ENCODE results near the gene EPG5.

The EPG5 gene

DNA sequence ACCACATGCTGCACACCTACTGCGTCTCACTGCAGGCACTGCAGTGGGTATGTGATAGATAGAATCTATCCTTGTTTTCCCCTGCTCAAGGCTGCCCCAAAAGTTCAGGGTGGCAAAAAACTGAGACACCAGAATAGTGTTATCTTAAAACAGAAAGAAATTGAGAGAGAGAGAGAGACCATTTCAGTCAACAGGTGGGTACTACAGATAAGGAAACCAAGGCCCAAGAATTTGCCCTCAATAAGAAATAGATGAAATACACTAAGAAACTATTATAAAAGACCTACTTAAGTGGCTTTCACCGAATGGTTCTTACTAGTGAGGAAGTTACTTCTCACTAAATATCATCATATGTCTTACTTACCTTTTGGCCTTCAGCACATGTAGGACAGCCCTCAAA lies 27.9 kb downstream of the EPG5 start:
- no peaks in the 10 kb centered on the region for H3K4me1 ChIP-seq (ENCODE audit: insufficient read depth, low read length)
- no peak overlapping the region for H3K4me3 ChIP-seq (ENCODE audit: low read depth in 1 of 2, low read length in 2 of 2)
- no peak overlapping the region for H3K27ac ChIP-seq (ENCODE audit: low read depth, low read length)
- no peaks in the 10 kb centered on the region for H3K27me3 ChIP-seq (ENCODE audit: control insufficient read depth in 1 of 2, insufficient read depth in 2 of 2, low read length in 2 of 2)
- H3K9ac ChIP-seq (ENCODE audit: low read length) = no peak overlapping the region
- H3K9me3 ChIP-seq (ENCODE audit: low read length) = no peaks in the 10 kb centered on the region
- peaks cover 67% of the 10 kb centered on the region for H3K36me3 ChIP-seq (ENCODE audit: insufficient read depth, low read length)

DNA sequence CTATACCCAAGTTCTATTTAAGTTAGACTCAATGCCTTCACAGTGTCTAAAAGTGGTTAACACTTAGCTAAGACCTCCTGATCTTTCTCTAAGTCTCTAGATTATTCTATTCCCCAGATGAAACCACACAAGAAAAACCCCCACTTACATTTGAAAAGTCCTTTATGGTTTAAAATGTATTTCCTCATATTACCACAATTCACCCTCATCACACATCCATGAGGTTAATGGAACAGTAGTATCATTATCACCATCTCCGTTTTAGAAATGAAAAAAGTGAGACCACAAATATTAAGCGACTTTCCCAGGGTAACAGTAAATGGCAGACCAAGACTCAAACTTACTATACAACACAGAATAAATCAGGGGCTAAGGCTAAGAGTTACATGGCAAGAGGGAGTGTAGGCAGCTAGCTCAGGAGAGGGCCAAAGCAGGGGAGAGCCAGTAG lies 28.6 kb downstream of the EPG5 start:
- Histone ChIP-seq H3K27ac (ENCODE audit: low read depth, low read length) (no peak overlapping the region), H3K4me1 (ENCODE audit: insufficient read depth, low read length) (no peaks in the 10 kb centered on the region), H3K9ac (ENCODE audit: low read length) (no peak overlapping the region), H3K36me3 (ENCODE audit: insufficient read depth, low read length) (peaks cover 60% of the 10 kb centered on the region), H3K4me3 (ENCODE audit: low read depth in 1 of 2, low read length in 2 of 2) (no peak overlapping the region), H3K9me3 (ENCODE audit: low read length) (no peaks in the 10 kb centered on the region), H3K27me3 (ENCODE audit: control insufficient read depth in 1 of 2, insufficient read depth in 2 of 2, low read length in 2 of 2) (no peaks in the 10 kb centered on the region)

DNA sequence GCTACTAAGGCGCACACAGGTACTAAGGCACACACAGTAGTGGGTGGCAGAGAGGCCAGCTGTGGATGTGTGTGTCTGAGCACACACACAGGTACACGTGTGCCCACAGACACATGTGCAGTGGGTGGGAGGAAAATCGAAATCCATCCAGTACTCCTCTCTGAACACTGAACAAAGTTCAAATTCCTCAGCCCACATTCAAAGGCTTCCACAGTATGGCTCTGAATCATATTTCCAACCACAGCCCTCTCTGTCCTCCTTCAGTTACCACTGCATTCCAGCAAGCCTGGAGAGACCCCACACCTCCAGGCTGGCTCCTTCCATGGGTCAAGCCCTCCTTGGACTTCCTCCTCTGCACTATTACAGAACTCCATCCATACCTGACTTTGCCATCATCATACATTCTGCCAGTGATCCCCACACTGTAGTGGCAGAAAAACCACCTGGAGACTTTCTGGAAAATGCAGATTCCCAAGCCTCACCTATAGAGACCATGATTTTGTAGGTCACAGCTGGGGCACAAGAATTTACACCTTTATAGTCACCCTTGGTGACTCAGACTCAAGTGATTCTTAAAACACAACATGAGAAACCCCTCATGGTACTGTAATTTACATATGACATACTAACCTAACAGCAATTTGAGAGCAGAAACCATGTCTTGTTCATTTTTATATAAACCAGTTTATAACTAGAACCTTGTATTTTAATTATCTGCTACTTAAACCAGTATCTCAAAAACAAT lies 31.4 kb downstream of the EPG5 start:
- Histone ChIP-seq H3K9me3 (ENCODE audit: low read length) (no peaks in the 10 kb centered on the region), H3K9ac (ENCODE audit: low read length) (no peak overlapping the region), H3K27me3 (ENCODE audit: control insufficient read depth in 1 of 2, insufficient read depth in 2 of 2, low read length in 2 of 2) (no peaks in the 10 kb centered on the region), H3K4me1 (ENCODE audit: insufficient read depth, low read length) (no peaks in the 10 kb centered on the region), H3K27ac (ENCODE audit: low read depth, low read length) (no peak overlapping the region), H3K4me3 (ENCODE audit: low read depth in 1 of 2, low read length in 2 of 2) (no peak overlapping the region), H3K36me3 (ENCODE audit: insufficient read depth, low read length) (peaks cover 41% of the 10 kb centered on the region)

DNA sequence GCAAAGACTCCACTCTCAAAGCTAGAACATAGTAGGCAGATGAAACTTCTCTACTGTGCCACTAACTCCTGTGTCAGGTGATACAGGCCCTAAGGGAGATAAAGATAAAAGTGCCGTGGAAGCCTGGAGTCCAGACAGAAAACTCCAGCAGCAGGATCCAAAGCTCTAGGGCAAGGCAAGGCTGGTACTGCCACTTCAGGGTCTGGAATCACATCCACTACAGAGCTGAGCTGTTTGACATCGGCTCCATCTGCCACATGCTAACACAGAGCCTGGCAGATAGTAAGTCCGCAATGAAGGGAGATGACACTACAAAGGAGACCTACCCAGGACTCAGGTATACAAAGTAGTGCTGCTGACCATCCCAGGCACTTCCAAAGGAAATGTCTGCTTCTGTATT lies 34.4 kb downstream of the EPG5 start:
- no peaks in the 10 kb centered on the region for H3K9me3 ChIP-seq (ENCODE audit: low read length)
- H3K9ac ChIP-seq (ENCODE audit: low read length) = no peak overlapping the region
- H3K36me3 ChIP-seq (ENCODE audit: insufficient read depth, low read length) = peaks cover 46% of the 10 kb centered on the region
- H3K4me3 ChIP-seq (ENCODE audit: low read depth in 1 of 2, low read length in 2 of 2) = no peak overlapping the region
- no peak overlapping the region for H3K27ac ChIP-seq (ENCODE audit: low read depth, low read length)
- H3K27me3 ChIP-seq (ENCODE audit: control insufficient read depth in 1 of 2, insufficient read depth in 2 of 2, low read length in 2 of 2) = no peaks in the 10 kb centered on the region
- no peaks in the 10 kb centered on the region for H3K4me1 ChIP-seq (ENCODE audit: insufficient read depth, low read length)

DNA sequence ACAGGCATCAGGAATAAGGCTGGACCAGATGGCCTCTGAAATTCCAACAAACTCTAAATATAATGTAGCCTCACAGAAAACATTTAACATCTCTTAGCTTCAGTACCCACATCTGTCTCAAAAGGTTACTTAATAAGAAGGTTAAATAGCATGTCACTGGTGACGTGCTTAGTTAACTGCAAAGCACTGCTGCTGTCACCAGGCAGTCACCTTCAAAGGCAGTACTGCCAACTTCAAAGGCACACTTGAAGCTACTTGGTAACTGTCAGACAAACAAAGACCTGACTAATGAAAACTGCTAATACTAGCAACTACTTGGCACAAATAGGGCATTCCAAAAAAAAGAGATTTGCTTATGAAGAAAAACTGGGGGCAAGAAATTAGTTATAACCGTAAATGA lies 36.2 kb downstream of the EPG5 start:
- no peak overlapping the region for H3K9ac ChIP-seq (ENCODE audit: low read length)
- no peaks in the 10 kb centered on the region for H3K4me1 ChIP-seq (ENCODE audit: insufficient read depth, low read length)
- no peak overlapping the region for H3K27ac ChIP-seq (ENCODE audit: low read depth, low read length)
- H3K9me3 ChIP-seq (ENCODE audit: low read length) = no peaks in the 10 kb centered on the region
- no peak overlapping the region for H3K4me3 ChIP-seq (ENCODE audit: low read depth in 1 of 2, low read length in 2 of 2)
- H3K27me3 ChIP-seq (ENCODE audit: control insufficient read depth in 1 of 2, insufficient read depth in 2 of 2, low read length in 2 of 2) = no peaks in the 10 kb centered on the region
- H3K36me3 ChIP-seq (ENCODE audit: insufficient read depth, low read length) = peaks cover 45% of the 10 kb centered on the region

DNA sequence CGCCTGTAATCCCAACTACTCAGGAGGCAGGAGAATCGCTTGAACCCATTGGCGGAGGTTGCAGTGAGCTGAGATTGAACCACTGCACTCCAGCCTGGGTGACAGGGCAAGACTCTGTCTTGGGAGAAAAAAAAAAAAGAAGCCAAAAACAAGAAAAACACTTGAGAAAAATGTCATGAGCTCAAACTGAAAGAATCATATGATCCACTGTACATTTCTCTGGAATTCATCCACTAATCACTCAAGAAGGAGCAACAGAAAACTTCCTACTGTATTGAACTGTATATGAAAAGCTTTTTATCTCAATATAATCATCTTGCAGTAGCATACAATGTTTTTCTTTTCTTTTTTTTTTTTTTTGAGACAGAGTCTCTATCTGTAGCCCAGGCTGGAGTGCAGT lies 40.4 kb downstream of the EPG5 start:
- Histone ChIP-seq H3K4me3 (ENCODE audit: low read depth in 1 of 2, low read length in 2 of 2) (no peak overlapping the region), H3K27ac (ENCODE audit: low read depth, low read length) (no peak overlapping the region), H3K9ac (ENCODE audit: low read length) (no peak overlapping the region), H3K36me3 (ENCODE audit: insufficient read depth, low read length) (peaks cover 67% of the 10 kb centered on the region), H3K4me1 (ENCODE audit: insufficient read depth, low read length) (no peaks in the 10 kb centered on the region), H3K9me3 (ENCODE audit: low read length) (no peaks in the 10 kb centered on the region), H3K27me3 (ENCODE audit: control insufficient read depth in 1 of 2, insufficient read depth in 2 of 2, low read length in 2 of 2) (no peaks in the 10 kb centered on the region)

DNA sequence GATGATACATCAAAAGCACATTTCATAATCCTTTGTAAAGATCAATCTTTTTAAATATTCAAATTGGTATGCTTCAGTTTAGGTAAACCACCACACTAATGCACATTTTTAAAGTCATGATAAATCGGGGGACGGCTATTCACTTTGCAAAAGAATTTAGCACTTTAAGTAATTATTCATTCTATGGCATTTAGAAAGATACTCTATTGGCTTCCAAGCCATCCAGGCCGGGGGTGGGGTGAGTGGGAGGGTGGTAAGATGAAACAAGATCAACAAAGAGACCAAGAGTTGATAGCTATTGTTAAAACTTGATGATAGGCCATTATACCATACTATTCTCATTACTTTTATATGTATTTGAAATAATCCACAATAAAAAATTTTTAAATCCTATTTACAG lies 41.0 kb downstream of the EPG5 start:
- Histone ChIP-seq H3K4me1 (ENCODE audit: insufficient read depth, low read length) (no peaks in the 10 kb centered on the region), H3K9ac (ENCODE audit: low read length) (no peak overlapping the region), H3K27me3 (ENCODE audit: control insufficient read depth in 1 of 2, insufficient read depth in 2 of 2, low read length in 2 of 2) (no peaks in the 10 kb centered on the region), H3K9me3 (ENCODE audit: low read length) (no peaks in the 10 kb centered on the region), H3K4me3 (ENCODE audit: low read depth in 1 of 2, low read length in 2 of 2) (no peak overlapping the region), H3K36me3 (ENCODE audit: insufficient read depth, low read length) (peaks cover 67% of the 10 kb centered on the region), H3K27ac (ENCODE audit: low read depth, low read length) (no peak overlapping the region)

DNA sequence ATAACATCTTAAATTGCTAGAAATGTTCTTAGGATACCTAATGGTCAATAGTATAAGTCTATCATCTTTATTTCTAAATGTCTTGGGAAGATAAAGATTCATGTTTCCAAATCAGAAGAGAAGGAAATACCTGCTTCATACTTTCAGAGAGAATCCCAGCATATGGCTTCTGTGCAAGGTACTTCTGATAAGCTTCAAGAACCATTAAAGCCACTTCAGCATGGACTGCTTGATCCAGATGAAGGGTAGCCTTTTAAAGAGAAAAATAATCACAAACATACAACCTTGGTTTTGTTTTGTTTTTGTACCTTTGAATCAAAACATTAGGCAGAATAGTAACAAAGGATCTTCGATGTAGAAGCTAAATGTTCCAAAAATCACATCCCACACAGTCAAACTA lies 44.0 kb downstream of the EPG5 start:
- no peak overlapping the region for H3K4me3 ChIP-seq (ENCODE audit: low read depth in 1 of 2, low read length in 2 of 2)
- peaks cover 53% of the 10 kb centered on the region for H3K36me3 ChIP-seq (ENCODE audit: insufficient read depth, low read length)
- H3K27me3 ChIP-seq (ENCODE audit: control insufficient read depth in 1 of 2, insufficient read depth in 2 of 2, low read length in 2 of 2) = no peaks in the 10 kb centered on the region
- H3K9ac ChIP-seq (ENCODE audit: low read length) = no peak overlapping the region
- no peaks in the 10 kb centered on the region for H3K9me3 ChIP-seq (ENCODE audit: low read length)
- peaks cover 9% of the 10 kb centered on the region for H3K4me1 ChIP-seq (ENCODE audit: insufficient read depth, low read length)
- H3K27ac ChIP-seq (ENCODE audit: low read depth, low read length) = no peak overlapping the region

DNA sequence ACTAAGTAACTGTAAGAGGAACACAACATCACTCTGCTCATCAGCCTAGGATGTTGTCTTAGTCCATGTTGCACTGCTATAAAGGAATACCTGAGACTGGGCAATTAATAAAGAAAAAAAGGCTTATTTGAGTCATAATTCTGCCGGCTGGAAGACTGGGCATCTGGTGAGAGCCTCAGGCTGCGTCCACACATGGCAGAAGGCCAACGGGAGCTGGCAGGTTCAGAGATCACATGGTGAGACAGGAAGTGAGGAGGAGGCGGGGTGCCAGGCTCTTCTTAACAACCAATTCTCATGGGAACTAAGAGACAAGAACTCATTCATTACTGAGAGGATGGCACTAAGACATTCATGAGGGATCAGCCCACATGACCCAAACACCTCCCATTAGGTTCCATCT lies 46.8 kb downstream of the EPG5 start:
- peaks cover 9% of the 10 kb centered on the region for H3K4me1 ChIP-seq (ENCODE audit: insufficient read depth, low read length)
- no peaks in the 10 kb centered on the region for H3K9me3 ChIP-seq (ENCODE audit: low read length)
- H3K27ac ChIP-seq (ENCODE audit: low read depth, low read length) = no peak overlapping the region
- H3K36me3 ChIP-seq (ENCODE audit: insufficient read depth, low read length) = peaks cover 60% of the 10 kb centered on the region
- no peak overlapping the region for H3K9ac ChIP-seq (ENCODE audit: low read length)
- no peak overlapping the region for H3K4me3 ChIP-seq (ENCODE audit: low read depth in 1 of 2, low read length in 2 of 2)
- H3K27me3 ChIP-seq (ENCODE audit: control insufficient read depth in 1 of 2, insufficient read depth in 2 of 2, low read length in 2 of 2) = no peaks in the 10 kb centered on the region

DNA sequence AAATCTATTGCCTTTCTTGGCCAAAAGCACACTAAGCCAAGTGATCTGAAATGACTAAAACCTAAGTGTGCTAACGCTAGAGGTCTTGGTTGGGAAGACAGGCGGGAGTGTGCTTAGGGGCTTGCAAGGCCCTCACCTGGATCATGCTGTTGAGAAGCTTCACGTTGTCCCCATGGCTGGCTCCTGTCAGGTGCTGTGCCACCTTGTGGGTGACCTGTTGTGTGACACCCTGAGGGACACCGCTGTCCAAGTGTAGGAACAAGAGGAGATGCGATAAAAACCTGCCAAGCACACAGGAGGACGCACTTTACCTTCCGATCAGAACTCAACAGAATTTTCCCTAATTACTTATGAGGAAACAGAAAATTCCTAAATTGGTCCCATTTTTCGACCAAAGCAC lies 50.8 kb downstream of the EPG5 start:
- peaks cover 9% of the 10 kb centered on the region for H3K4me1 ChIP-seq (ENCODE audit: insufficient read depth, low read length)
- no peak overlapping the region for H3K9ac ChIP-seq (ENCODE audit: low read length)
- H3K4me3 ChIP-seq (ENCODE audit: low read depth in 1 of 2, low read length in 2 of 2) = no peak overlapping the region
- peaks cover 61% of the 10 kb centered on the region for H3K36me3 ChIP-seq (ENCODE audit: insufficient read depth, low read length)
- H3K27ac ChIP-seq (ENCODE audit: low read depth, low read length) = no peak overlapping the region
- H3K9me3 ChIP-seq (ENCODE audit: low read length) = no peaks in the 10 kb centered on the region
- H3K27me3 ChIP-seq (ENCODE audit: control insufficient read depth in 1 of 2, insufficient read depth in 2 of 2, low read length in 2 of 2) = no peaks in the 10 kb centered on the region

DNA sequence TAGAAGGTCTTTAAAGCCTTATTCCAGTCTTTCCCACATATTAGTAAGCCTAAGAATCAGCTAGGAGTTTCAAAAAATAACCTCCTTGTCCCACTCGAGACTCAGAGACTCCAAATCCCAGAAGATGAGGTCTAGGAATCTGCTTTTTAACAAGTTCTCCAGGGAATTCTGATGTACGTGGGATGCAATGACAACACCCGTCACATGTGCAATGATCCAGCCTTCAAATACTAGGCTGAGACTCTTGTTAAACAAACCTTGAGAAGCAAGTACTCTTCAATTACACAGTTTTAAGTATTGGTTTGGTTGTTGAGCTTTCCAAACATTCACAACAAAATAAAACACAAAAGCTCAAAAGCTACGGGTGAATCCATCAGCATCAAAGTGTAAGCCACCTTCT lies 53.9 kb downstream of the EPG5 start:
- Histone ChIP-seq H3K4me3 (ENCODE audit: low read depth in 1 of 2, low read length in 2 of 2) (no peak overlapping the region), H3K27me3 (ENCODE audit: control insufficient read depth in 1 of 2, insufficient read depth in 2 of 2, low read length in 2 of 2) (no peaks in the 10 kb centered on the region), H3K9ac (ENCODE audit: low read length) (no peak overlapping the region), H3K27ac (ENCODE audit: low read depth, low read length) (no peak overlapping the region), H3K9me3 (ENCODE audit: low read length) (no peaks in the 10 kb centered on the region), H3K36me3 (ENCODE audit: insufficient read depth, low read length) (peaks cover 65% of the 10 kb centered on the region), H3K4me1 (ENCODE audit: insufficient read depth, low read length) (no peaks in the 10 kb centered on the region)

DNA sequence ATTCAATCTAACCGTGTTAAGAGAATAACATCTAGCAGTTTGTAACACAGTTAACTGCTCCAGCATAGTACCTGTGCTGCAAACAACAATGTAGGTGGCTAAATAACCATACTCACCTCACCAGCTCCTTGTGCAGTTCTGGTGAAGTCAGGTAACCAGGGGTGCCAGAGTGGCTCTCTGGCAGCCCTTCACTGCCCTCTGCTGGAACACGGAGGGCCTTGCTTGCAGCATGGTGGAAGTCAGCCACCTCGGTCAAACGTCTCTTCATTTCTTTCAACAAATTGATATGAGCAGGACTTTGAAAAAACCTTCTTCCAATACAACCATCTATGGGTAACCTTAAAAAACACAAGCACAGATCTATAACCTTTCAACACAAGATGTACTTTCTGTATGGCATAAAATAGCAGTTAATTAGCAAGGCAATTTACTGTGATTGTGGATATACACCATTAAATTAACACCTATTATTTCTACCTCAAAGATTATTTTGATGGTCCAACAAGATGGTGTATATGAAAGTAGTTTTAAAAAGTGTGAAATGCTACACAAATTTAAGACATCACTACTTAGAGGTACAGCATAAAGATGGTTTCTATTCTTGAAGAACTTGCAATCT lies 56.6 kb downstream of the EPG5 start:
- Histone ChIP-seq H3K27ac (ENCODE audit: low read depth, low read length) (no peak overlapping the region), H3K27me3 (ENCODE audit: control insufficient read depth in 1 of 2, insufficient read depth in 2 of 2, low read length in 2 of 2) (no peaks in the 10 kb centered on the region), H3K36me3 (ENCODE audit: insufficient read depth, low read length) (peaks cover 62% of the 10 kb centered on the region), H3K4me3 (ENCODE audit: low read depth in 1 of 2, low read length in 2 of 2) (no peak overlapping the region), H3K9me3 (ENCODE audit: low read length) (no peaks in the 10 kb centered on the region), H3K4me1 (ENCODE audit: insufficient read depth, low read length) (no peaks in the 10 kb centered on the region), H3K9ac (ENCODE audit: low read length) (no peak overlapping the region)

All from muscle layer of colon (tissue), 2 donors.